Fibroblast of the aortic adventitia (primary cell): ENCODE measurements around the gene AOAH. TPM values are rescaled to one million over a fixed set of nuclear protein-coding genes. Genes with fewer than 3 reads are reported as not detected.

Source experiments
- DNase-seq: peaks from one replicate; pipeline ENCODE4 v3.0.0-alpha.2; 2010; ENCODE audit warnings: low read depth
- H3K4me3 ChIP-seq: 2 replicates; pipeline ENCODE4 v1.5.1; 2011; ENCODE audit warnings: low read depth, mild to moderate bottlenecking, control low read depth, low read length, moderate library complexity
- total RNA-seq: library from RNA; depleted of rRNA; stranded (reverse); fragments of >200 nt; gene quantifications from 2 replicates; pipeline ENCODE4 v1.2.3, GENCODE V29; 2012; ENCODE audit warnings: low replicate concordance
- TF ChIP-seq, protein P1 (sequence below): IDR thresholded peaks from 2 replicates; pipeline ENCODE4 v1.5.1; 2011; ENCODE audit warnings: mild to moderate bottlenecking, low read length, control low read depth, inconsistent platforms; ENCODE audit not compliant: insufficient read depth

AOAH gene, protein sequence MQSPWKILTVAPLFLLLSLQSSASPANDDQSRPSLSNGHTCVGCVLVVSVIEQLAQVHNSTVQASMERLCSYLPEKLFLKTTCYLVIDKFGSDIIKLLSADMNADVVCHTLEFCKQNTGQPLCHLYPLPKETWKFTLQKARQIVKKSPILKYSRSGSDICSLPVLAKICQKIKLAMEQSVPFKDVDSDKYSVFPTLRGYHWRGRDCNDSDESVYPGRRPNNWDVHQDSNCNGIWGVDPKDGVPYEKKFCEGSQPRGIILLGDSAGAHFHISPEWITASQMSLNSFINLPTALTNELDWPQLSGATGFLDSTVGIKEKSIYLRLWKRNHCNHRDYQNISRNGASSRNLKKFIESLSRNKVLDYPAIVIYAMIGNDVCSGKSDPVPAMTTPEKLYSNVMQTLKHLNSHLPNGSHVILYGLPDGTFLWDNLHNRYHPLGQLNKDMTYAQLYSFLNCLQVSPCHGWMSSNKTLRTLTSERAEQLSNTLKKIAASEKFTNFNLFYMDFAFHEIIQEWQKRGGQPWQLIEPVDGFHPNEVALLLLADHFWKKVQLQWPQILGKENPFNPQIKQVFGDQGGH
- total RNA-seq, result 0.74 TPM in 1 of 2 replicates, not detected in the other

DNA sequence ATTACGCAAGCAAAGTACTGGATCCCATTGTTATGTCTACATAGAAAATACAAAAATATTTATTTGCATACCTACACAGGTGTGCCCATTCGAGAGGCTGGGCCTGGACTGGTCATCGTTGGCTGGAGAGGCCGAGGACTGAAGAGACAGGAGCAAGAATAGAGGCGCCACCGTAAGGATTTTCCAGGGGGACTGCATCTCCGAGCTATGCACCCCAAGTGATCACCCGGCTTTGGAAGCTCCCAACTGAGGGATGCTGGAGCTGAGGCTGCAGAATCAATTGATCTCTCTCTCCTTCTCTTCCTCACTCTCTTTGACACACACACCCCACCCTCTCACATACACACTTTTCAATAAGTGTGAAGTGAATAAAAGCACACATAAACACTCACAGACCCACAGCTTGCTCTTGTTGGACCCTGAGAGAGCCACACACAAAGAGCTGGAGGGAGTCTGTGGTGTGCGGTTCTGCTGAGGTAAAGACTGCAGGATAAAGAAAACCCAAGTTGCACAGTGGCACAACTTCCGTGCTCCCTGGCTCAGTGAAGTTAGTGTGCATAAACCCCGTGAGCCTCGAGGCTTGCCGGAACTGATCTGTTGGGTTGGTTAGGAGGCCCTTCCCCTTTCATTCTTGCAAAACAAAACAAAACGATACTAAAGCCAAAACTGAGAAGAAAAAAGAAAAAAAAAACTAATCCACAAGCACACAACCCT is at the start of gene AOAH:
AOAH (minus strand) TSS at position 544 of the 714 bp plus-strand sequence; CDS start at position 198, 346 bp downstream.
- no peak for DNase-seq
- TF ChIP-seq, protein P1, sequence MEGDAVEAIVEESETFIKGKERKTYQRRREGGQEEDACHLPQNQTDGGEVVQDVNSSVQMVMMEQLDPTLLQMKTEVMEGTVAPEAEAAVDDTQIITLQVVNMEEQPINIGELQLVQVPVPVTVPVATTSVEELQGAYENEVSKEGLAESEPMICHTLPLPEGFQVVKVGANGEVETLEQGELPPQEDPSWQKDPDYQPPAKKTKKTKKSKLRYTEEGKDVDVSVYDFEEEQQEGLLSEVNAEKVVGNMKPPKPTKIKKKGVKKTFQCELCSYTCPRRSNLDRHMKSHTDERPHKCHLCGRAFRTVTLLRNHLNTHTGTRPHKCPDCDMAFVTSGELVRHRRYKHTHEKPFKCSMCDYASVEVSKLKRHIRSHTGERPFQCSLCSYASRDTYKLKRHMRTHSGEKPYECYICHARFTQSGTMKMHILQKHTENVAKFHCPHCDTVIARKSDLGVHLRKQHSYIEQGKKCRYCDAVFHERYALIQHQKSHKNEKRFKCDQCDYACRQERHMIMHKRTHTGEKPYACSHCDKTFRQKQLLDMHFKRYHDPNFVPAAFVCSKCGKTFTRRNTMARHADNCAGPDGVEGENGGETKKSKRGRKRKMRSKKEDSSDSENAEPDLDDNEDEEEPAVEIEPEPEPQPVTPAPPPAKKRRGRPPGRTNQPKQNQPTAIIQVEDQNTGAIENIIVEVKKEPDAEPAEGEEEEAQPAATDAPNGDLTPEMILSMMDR, result no peak
- no peak within 1 kb of the TSS for H3K4me3 ChIP-seq

DNA sequence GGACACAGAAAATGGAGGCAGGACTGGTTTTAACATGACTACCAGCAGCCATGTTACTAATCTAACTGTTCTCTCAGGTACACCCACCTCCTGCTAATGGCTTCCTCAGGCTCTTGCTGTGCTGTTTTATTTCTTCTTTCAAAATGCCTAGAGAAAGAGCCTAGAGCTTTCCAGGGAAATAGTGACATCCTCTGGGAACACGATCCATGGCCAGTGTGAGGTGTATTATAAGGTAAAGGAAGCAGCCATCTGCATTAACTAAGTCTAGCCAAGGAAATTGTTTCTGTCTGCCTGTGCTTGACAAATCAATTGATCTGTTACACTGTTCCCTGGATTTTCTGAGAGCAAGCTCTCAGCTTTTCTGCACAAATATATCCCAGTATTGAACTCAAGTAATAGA is 42.2 kb upstream of the AOAH start:
- TF ChIP-seq, protein P1, result no peak
- no peak overlapping the region for H3K4me3 ChIP-seq
- no peak for DNase-seq

DNA sequence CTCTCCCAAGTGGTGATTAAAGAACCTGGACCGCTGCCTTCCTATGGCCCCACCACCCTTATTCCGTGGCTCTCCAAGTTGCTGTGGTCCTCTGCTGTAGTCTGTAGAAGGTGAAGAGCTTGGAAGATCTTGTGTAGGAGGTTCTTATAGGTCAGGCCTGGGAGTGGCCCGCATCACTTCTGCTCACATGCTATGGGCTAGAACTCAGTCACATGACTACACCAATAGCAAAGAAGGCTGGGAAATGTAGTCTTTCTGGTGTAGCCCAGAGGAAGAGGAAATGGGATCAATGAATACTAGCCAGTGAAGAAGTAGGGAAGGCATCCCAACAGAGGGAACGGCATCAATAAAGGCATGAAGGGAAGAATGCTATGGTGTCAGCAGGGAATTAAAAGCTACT is 41.3 kb upstream of the AOAH start:
- TF ChIP-seq, protein P1, result no peak
- H3K4me3 ChIP-seq, result no peak overlapping the region
- no peak for DNase-seq

DNA sequence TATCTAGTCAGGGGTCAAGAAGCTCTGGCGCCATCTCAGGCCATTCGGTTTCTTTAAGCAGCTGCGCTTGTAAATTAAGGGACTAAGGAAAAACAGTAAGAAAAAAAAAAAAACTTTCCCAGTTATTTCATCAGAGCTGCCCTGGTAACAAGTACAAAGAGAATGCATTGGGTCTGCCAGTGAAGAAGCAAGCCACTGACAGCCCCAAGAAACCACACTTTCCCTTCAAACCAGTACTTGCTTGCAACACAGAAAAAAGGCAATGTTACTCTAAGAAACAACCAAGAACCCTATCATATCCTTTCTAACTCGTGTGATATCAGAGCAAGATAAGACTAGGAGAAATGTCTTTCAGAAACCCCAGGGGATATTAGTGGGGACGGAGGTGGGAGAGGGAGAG is 40.6 kb upstream of the AOAH start:
- DNase-seq, result no peak
- no peak overlapping the region for H3K4me3 ChIP-seq
- TF ChIP-seq, protein P1, result no peak

DNA sequence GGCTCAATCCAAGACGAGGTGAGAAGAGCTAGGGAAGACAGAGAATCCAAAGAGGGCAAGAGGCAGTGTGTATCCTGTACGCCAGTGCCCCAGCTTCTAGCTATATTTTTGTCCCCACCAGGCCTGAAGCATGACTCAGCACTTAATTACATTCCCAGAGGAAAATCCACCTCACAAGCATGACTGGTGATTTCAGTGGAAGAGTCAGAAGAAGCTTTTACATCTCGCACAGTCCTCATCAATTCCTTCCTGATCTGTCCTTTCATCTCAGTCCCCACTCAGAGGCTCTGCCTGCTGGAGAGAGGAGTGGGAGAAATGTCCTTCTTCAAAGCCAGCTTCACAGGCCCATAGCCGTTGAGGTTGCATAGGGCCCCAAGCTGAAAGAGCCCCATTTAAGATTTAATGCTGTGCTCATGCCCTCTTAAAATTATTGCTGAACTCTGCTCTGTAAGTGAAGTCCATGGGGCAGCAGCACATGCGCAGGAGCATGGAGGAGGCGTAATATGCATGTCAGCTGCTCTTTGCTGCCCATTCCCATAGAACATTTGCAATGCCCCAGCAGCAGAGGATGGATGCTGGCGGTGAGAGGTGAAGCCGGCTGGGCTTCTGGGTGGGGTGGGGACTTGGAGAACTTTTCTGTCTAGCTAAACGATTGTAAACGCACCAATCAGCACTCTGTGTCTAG is 39.0 kb upstream of the AOAH start:
- H3K4me3 ChIP-seq, result no peak overlapping the region
- TF ChIP-seq, protein P1, result no peak
- peak; percentile 16 for DNase-seq

DNA sequence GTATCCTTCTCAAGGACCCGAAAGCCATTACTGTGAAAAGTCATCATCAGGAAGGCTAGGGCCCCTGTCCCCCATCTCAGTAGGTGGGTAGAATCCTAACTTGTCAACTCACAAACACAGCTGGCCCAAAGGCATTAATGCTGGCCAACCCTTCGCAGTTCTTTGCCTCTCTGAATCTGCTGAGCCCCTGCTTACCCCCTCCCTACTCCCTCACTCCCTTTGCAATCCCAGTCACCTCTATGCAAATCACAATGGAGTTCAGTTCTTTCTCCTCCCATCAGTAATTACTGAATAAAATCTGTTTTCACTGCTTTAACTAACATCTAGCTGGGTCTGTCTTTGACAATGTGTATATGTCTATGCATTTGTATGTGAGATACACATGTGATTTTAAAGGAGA is 38.1 kb upstream of the AOAH start:
- no peak overlapping the region for H3K4me3 ChIP-seq
- DNase-seq, result no peak
- TF ChIP-seq, protein P1, result no peak
